NCI-H82 (cell line): ENCODE data around the gene EDC3.
"Not testable (repeated sequence)": the region's sequence is repeated elsewhere in the genome, so short reads cannot be mapped to it uniquely, and the experiment has no call there.

Source experiments
- DNase-seq: peaks from one replicate; lab custom pipeline; 2025; lab: John Stamatoyannopoulos, UW

The EDC3 gene

GRCh38 chr15:74695597-74696397, at the start of gene EDC3:
Gene EDC3, minus strand, starts transcription at chr15:74696024. Its CDS starts 20,900 bp downstream, at chr15:74675124.
- DNase-seq, result peak; percentile 92

- DNase-seq, result no peak
Measured at GRCh38 chr15:74742422-74742821, 46.6 kb upstream of the EDC3 start.

GRCh38 chr15:74738239-74738638, 42.4 kb upstream of the EDC3 start:
- not testable (repeated sequence) for DNase-seq

- DNase-seq, result no peak
Measured at GRCh38 chr15:74735305-74735704, 39.5 kb upstream of the EDC3 start.

GRCh38 chr15:74733269-74733668, 37.4 kb upstream of the EDC3 start:
- DNase-seq, result no peak

GRCh38 chr15:74732846-74733245, 37.0 kb upstream of the EDC3 start:
- DNase-seq, result no peak

- DNase-seq, result no peak
Measured at GRCh38 chr15:74730619-74731316, 34.9 kb upstream of the EDC3 start.

- DNase-seq, result not testable (repeated sequence)
Measured at GRCh38 chr15:74729372-74729771, 33.5 kb upstream of the EDC3 start.

GRCh38 chr15:74728699-74729098, 32.9 kb upstream of the EDC3 start:
- not testable (repeated sequence) for DNase-seq

- DNase-seq, result no peak
Measured at GRCh38 chr15:74727727-74728126, 31.9 kb upstream of the EDC3 start.

- no peak for DNase-seq
Measured at GRCh38 chr15:74726774-74727164, 30.9 kb upstream of the EDC3 start.

GRCh38 chr15:74725845-74726773, 30.3 kb upstream of the EDC3 start:
- peak; percentile 49 for DNase-seq

- peak; percentile 31 for DNase-seq
Measured at GRCh38 chr15:74725225-74725774, 29.5 kb upstream of the EDC3 start, which contains the start of gene CYP1A1. Gene CYP1A1, minus strand, starts transcription at chr15:74725528. Its CDS starts 2,431 bp downstream, at chr15:74723097.

- DNase-seq, result no peak
Measured at GRCh38 chr15:74724570-74725224, 28.9 kb upstream of the EDC3 start.

- DNase-seq, result peak; percentile 60
Measured at GRCh38 chr15:74723754-74724334, 28.0 kb upstream of the EDC3 start.

- no peak for DNase-seq
Measured at GRCh38 chr15:74723187-74723586, 27.4 kb upstream of the EDC3 start.

GRCh38 chr15:74722591-74722990, 26.8 kb upstream of the EDC3 start:
- DNase-seq, result no peak

- no peak for DNase-seq
Measured at GRCh38 chr15:74716651-74717050, 20.8 kb upstream of the EDC3 start.

- no peak for DNase-seq
Measured at GRCh38 chr15:74712311-74712710, 16.5 kb upstream of the EDC3 start.

GRCh38 chr15:74710319-74711094, 14.7 kb upstream of the EDC3 start:
- no peak for DNase-seq
